HG03025 (cell line): ENCODE data around the gene KDM8.
"Not testable (repeated sequence)": the region's sequence is repeated elsewhere in the genome, so short reads cannot be mapped to it uniquely, and the experiment has no call there.

Experiments
- ATAC-seq: cut with Tn5 transposase; IDR thresholded peaks from one replicate; pipeline ENCODE4 v1.9.1; 2021; ENCODE audit warnings: mild to moderate bottlenecking, moderate library complexity; ENCODE audit not compliant: unreplicated experiment, low FRiP score

KDM8 gene

GRCh38 chr16:27240948-27241531, 37.7 kb downstream of the KDM8 start:
- no peak for ATAC-seq

- ATAC-seq = no peak
These were observed 38.3 kb downstream of the KDM8 start for GRCh38 chr16:27241658-27242057.

- ATAC-seq = no peak
These were observed 39.1 kb downstream of the KDM8 start for GRCh38 chr16:27242398-27242797.

- no peak for ATAC-seq
These were observed 39.7 kb downstream of the KDM8 start for GRCh38 chr16:27242868-27243590.

GRCh38 chr16:27243725-27244362, 40.5 kb downstream of the KDM8 start:
- ATAC-seq = no peak

GRCh38 chr16:27244363-27244755, 41.0 kb downstream of the KDM8 start:
- ATAC-seq = no peak

- ATAC-seq = no peak
These were observed 42.2 kb downstream of the KDM8 start for GRCh38 chr16:27245276-27246172.

GRCh38 chr16:27246439-27246838, 43.1 kb downstream of the KDM8 start:
- no peak for ATAC-seq

- ATAC-seq = not testable (repeated sequence)
These were observed 43.8 kb downstream of the KDM8 start for GRCh38 chr16:27247076-27247475.

- ATAC-seq = no peak
These were observed 44.7 kb downstream of the KDM8 start for GRCh38 chr16:27248036-27248435.

- ATAC-seq = not testable (repeated sequence)
These were observed 45.6 kb downstream of the KDM8 start for GRCh38 chr16:27248886-27249285.

- ATAC-seq = no peak
These were observed 48.3 kb downstream of the KDM8 start for GRCh38 chr16:27251541-27252205.

- no peak for ATAC-seq
These were observed 48.9 kb downstream of the KDM8 start for GRCh38 chr16:27252206-27252585.

GRCh38 chr16:27253526-27253930, 50.2 kb downstream of the KDM8 start:
- no peak for ATAC-seq

- ATAC-seq = no peak
These were observed 51.0 kb downstream of the KDM8 start for GRCh38 chr16:27254262-27254811.

GRCh38 chr16:27256861-27257260, 53.5 kb downstream of the KDM8 start:
- ATAC-seq = no peak

GRCh38 chr16:27257271-27257670, 53.9 kb downstream of the KDM8 start:
- no peak for ATAC-seq

GRCh38 chr16:27258241-27258734, 55.0 kb downstream of the KDM8 start:
- ATAC-seq = no peak

- no peak for ATAC-seq
These were observed 56.4 kb downstream of the KDM8 start for GRCh38 chr16:27259710-27260109.

GRCh38 chr16:27262904-27263423, 59.6 kb downstream of the KDM8 start:
- ATAC-seq = not testable (repeated sequence)
